Stimulated activated CD8-positive, alpha-beta memory T cell treated with anti-CD3 and anti-CD28 coated beads, Interleukin-15, amount 100 ng/mL, for 48 hours (primary cell): ENCODE results near the gene ENHO.
"Not testable (repeated sequence)": the region's sequence is repeated elsewhere in the genome, so short reads cannot be mapped to it uniquely, and the experiment has no call there.

Experiments
- DNase-seq, 2 donors: peaks; one replicate each; pipeline ENCODE4 v3.0.0-alpha.2; 2020; ENCODE audit warnings: low read depth in 2 of 2

ENHO gene

DNA sequence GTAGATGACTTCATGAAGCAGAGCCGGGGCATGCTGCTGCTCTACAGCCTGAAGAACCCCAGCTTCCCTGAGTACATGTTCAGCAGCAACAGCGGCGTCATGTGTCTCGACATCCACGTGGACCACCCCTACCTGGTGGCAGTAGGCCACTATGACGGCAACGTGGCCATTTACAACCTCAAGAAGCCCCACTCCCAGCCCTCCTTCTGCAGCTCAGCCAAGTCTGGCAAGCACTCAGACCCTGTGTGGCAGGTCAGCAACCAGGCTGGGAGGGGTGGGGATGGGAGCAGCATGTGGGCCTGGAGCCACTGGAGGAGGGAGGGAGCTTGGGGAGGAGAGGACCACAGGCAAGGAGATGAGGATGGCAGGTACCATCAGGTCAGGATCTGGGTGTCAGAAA lies 16.2 kb downstream of the ENHO start:
- DNase-seq, result no peak

- no peak for DNase-seq
Measured at GRCh38 chr9:34505370-34506120, 17.2 kb downstream of the ENHO start.

- no peak for DNase-seq
Measured at GRCh38 chr9:34503406-34503805, 19.4 kb downstream of the ENHO start.

GRCh38 chr9:34502891-34503290 lies 19.9 kb downstream of the ENHO start:
- DNase-seq, result no peak

GRCh38 chr9:34502471-34502870 lies 20.3 kb downstream of the ENHO start:
- DNase-seq, result no peak

DNA sequence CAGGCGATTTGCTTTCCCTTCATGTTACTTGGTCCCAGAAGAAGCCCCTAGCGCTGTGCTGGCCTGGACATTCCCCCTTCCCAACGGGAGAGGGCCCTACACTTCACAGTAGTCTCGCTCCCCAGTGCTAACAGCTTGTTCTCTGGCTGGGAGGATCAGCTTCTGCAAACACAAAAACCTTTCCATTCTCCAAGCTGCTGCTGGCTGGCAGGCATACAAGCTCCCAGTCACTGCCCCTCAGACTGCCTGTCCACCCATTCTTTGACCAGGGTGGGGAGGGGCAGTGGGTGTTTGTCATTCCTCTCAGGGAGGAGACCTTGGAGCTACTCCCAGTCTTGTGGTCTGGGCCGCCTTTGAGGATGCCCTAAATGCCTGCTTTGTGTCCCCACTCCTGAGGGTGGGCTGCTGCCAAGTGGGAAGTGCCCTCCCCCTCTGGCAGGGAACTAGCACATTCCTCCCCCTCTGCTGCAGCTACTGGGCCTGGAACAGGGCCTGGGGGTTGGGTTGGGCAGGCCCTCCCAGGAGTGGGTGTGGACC lies 20.8 kb downstream of the ENHO start:
- no peak for DNase-seq

DNA sequence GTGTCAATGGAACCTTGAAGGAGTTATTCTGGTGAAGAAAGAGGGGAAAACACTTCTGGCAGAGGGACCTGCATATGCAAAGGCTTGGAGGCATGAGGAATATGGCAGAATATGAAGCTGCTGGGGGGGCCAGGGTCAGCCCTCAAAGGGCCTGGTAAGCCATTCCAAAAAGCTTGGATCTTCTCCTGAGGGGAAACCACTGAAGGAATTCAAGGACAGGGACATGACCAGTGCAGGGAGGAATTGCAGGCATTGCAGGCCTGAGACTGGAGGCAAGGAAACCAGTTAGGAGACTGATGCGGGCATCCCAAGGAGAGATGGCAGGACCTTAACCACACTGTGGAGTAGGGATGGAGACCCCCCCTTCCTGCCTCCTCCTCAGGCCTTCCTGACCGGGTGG lies 21.4 kb downstream of the ENHO start:
- DNase-seq, result no peak

DNA sequence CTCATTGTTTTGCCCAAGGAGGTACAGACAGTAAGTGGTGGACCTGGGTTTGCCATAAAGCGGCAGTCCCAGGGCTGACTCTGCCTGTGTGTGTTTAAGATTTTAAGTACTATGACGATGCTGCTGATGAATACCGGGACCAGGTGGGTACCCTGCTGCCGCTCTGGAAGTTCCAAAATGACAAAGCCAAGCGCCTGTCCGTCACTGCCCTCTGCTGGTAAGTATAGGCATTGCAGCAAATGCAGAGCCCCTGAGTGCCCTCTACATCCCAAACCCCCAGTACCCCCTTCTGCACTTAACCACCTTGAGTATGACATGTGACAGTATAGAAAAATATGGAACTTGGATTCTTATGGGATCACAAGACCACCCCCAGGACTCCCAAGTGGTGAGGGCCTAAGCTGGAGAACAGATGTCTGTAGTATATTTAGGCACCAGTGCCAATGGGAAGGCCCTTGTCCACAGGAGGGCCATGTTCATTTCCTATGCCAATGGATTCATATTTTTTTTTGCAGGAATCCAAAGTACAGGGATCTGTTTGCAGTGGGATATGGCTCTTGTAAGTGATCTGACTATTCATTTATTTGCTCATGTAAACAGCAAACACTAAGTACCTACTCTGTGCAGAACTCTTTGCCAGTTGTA lies 22.0 kb downstream of the ENHO start:
- peak; percentile 47 to 65 for DNase-seq

DNA sequence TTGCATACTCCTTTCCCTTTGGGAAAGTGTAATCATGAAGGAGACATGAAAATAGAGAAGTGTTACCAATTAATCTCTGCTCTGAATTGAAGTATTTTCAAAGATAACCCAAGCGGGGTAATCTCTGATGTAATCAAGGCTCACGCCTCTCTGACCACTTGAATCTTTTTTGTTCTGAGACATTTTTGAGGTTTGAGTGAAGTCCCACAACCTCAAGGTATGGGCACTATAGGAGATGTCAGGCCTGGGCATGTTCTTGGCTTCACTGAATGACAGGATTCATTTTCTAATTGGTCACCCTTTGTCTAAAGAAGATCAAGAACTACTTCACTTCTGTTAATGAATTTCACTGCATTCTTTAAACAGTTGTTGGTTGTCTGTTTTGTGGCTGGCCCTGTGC lies 23.7 kb downstream of the ENHO start:
- no peak for DNase-seq

- no peak for DNase-seq
Measured at GRCh38 chr9:34498553-34498952, 24.2 kb downstream of the ENHO start.

DNA sequence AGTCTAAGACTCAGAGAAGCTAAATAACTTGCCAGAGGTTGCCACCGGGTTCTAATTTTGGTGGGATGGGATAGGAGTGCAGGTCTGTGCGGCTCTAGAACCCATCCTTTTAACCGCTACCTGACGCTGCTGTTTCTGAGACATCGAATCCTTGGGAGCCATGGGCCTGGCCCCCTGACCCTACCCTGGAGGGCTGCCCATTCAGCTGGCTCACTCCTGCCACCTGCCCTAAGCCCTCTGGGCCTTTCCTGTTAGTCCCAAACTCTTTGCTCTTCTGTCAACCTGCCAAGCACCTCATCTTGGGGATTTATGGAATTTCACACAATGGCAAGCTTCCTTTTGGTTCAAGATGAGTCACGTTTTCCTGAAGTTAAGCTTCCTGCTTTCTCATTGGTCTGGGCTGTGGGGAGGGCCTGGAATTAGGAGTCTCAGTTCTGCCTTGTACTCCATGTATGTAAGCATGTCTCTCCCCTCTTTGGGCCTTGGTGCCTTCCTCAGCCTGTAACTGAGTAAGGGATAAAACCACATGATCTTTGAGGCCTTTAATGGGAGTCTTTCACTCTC lies 26.6 kb downstream of the ENHO start:
- no peak for DNase-seq

DNA sequence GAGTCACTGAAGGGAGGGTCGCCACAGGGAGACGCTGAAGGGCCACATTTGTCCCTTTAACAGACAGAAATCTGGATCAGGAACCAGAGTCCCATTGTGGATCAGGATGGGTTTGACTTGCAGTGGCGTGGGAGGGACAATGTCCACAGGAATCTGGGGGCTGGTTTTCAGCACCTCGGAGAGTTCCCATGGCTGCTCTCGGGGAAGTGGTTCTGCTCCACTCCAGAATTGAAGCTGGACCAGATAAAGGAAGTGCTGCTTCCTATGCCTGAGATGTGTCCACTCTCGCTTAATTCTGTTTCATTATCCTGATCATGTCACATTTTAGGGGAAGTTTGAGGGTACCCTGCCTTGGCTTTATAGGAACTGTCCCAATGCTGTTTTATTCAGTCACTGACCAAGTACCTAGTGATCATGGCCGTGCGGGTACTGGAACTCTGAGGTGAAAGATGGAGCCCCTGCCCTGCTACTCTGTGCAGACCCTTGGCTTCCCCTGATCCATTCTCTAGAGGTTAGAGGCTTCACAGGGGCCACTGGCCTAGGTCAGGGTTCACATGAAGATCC lies 28.7 kb downstream of the ENHO start:
- no peak for DNase-seq

DNA sequence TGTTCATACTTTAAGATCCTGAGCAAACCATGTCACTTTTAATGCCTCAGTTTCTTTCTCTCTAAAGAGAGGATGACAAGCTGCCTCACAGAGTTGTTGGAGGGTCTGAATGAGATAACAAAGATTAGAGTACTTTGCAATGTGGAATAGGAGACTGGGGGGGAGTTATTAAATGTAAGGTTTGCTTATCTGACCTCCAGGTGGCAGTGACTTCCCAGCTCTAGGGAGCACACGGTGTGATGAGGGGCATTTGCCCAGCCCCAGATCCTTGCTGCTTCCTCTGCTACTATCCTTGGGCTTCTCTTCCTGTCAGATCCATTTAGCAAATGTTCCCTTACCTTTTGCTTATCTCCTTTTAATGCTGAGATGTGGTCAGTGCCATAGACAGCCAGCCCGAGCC lies 30.7 kb downstream of the ENHO start:
- DNase-seq, result no peak

- no peak for DNase-seq
Measured at GRCh38 chr9:34491596-34491995, 31.2 kb downstream of the ENHO start.

- no peak for DNase-seq
Measured at GRCh38 chr9:34490760-34491159, 32.0 kb downstream of the ENHO start.

- DNase-seq, result no peak
Measured at GRCh38 chr9:34490360-34490759, 32.4 kb downstream of the ENHO start.

DNA sequence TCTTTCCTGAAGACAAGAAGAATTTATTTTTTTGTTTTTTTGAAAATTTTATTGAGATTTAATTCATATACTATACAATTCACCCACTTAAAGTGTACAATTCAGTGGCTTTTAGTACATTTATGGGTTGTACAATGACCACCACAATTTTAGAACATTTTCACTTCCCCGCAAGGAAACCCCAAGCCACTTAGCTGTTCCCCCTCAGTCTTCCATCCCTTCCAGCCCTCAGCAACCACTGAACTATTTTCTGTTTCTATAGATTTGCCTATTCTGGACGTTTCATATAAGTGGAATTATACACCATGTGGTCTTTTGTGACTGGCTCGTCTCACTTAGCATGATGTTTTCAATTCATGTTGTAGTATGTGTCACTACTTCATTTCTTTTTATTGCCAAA lies 36.2 kb downstream of the ENHO start:
- no peak for DNase-seq

- no peak for DNase-seq
Measured at GRCh38 chr9:34485822-34486221, 37.0 kb downstream of the ENHO start.

- no peak for DNase-seq
Measured at GRCh38 chr9:34484678-34485077, 38.1 kb downstream of the ENHO start.

GRCh38 chr9:34482746-34483145 lies 40.0 kb downstream of the ENHO start:
- not testable (repeated sequence) for DNase-seq

- DNase-seq, result not testable (repeated sequence)
Measured at GRCh38 chr9:34481620-34482019, 41.2 kb downstream of the ENHO start.

DNA sequence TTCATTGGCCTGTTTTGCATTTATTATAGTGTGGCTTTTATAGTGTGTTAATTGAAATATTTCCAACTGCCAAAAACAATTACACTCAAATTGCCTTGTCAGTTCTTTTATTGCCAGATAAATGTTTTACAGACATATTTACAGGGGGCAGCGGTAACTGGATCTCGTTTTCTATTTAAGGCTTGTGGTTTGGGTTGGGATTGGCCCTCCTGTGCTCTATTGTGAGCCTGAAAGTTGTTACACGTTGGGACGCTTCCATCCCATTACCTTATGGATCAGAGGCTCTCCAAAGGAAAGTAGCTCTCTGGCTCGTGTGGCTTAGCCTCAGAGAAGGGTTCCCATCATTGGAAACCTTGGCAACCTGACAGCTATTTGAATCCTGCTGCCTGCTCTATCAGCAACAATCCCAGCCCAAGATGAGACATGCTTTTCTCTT lies 43.3 kb downstream of the ENHO start:
- DNase-seq, result no peak

GRCh38 chr9:34477541-34477940 lies 45.2 kb downstream of the ENHO start:
- DNase-seq, result no peak
